GM10248 (cell line): ENCODE data around the gene SMYD3.

Source experiments
- CTCF ChIA-PET: fragments of 300-600 bp; sonication (Branson Sonifier 250); formaldehyde crosslinking; extraction: SDS; loops from one replicate; lab custom pipeline; 2021; ENCODE audit warnings: antibody characterized with exemption; lab: Yijun Ruan, JAX
- POLR2A ChIA-PET: fragments of 350-650 bp; sonication (Branson Sonifier 250); formaldehyde crosslinking; extraction: SDS; loops from one replicate; lab custom pipeline; 2020; ENCODE audit warnings: antibody characterized with exemption; lab: Yijun Ruan, JAX
- DNase-seq: peaks from one replicate; pipeline ENCODE4 v3.0.0; 2012; ENCODE audit errors: extremely low spot score
- TF ChIP-seq, protein P1 (sequence below): IDR thresholded peaks from 2 replicates; pipeline ENCODE4 v1.5.1; 2012; ENCODE audit warnings: mild to moderate bottlenecking, low read depth; ENCODE audit errors: extremely low read depth, missing control alignments, control extremely low read depth

The SMYD3 gene

GRCh38 chr1:245873883-245874671, 633.0 kb downstream of the SMYD3 start:
- POLR2A ChIA-PET, result no interaction called here
- CTCF ChIA-PET, result interaction anchor here (1.8 to 2.2 kb wide), 2 partner anchors 11 to 14 kb away, joined by 4 to 7 read pairs; no protein-coding TSS in a partner anchor
- DNase-seq, result no peak
- TF ChIP-seq, protein P1, sequence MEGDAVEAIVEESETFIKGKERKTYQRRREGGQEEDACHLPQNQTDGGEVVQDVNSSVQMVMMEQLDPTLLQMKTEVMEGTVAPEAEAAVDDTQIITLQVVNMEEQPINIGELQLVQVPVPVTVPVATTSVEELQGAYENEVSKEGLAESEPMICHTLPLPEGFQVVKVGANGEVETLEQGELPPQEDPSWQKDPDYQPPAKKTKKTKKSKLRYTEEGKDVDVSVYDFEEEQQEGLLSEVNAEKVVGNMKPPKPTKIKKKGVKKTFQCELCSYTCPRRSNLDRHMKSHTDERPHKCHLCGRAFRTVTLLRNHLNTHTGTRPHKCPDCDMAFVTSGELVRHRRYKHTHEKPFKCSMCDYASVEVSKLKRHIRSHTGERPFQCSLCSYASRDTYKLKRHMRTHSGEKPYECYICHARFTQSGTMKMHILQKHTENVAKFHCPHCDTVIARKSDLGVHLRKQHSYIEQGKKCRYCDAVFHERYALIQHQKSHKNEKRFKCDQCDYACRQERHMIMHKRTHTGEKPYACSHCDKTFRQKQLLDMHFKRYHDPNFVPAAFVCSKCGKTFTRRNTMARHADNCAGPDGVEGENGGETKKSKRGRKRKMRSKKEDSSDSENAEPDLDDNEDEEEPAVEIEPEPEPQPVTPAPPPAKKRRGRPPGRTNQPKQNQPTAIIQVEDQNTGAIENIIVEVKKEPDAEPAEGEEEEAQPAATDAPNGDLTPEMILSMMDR, result no peak

DNA sequence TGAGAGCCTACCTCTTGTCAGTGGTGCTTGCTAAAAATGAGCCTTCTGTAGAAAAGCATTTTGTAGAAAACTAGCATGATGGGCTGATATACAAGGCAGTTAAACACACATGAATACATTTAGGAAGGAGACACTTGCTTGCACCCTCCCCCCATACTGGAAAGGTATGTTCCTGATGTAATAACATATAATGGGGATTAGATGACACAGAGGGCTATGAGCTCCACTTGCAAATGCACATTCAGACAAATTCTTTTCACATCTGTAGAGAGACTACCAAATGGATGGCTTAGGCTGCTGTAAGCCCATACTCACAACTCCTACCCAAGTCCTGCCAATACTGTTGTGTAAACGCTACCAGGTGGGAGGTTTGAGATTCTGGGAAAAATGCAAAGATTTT, 634.0 kb downstream of the SMYD3 start:
- TF ChIP-seq, protein P1, result no peak
- POLR2A ChIA-PET, result no interaction called here
- CTCF ChIA-PET, result interaction anchor here (1.3 to 2.2 kb wide), 2 partner anchors 15 to 23 kb away, joined by 3 to 7 read pairs; no protein-coding TSS in a partner anchor
- DNase-seq, result no peak

DNA sequence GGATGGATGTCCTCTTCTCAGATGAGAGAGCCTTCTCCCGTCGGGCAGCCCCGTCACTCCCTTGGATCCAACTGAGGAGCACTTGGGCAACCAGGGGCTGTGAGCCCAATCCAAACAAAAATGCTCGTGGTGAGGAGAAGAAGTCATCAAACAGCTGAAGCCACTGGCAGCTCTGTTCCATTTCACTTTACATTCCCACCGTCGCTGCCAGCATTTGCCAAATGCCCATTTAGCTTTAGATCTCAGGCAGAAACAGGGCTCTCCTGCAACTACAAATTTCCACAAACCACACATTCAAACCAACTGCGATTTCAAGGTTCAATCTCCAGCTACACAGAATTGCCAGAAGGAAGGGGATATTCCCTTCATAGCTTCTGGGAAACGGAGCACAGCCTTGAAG, 634.6 kb downstream of the SMYD3 start:
- DNase-seq, result no peak
- TF ChIP-seq, protein P1, result no peak
- ChIA-PET POLR2A (no interaction called here), CTCF (interaction anchor here (1.3 to 2.2 kb wide), 2 partner anchors 16 to 23 kb away, joined by 3 to 7 read pairs; no protein-coding TSS in a partner anchor)

DNA sequence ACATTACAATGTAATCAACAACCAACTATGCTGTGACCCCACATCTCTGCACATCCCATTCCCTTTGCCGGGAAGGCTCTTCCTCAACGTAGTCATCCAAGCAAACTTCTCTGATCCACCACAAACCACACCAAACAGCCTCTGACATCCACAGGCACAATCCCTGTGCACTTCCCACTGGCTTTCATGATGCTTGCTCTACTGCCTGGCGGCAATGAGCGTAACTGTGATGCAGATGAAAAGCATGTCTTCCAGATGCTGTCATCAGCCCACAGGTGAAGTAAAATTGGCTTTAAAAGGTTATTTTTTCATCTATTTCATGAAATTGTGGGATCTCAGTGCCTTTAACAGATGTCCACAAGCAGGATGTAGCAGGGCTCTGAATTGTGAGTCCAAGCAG, 635.2 kb downstream of the SMYD3 start:
- POLR2A ChIA-PET, result no interaction called here
- no peak for DNase-seq

GRCh38 chr1:245871191-245871590, 635.9 kb downstream of the SMYD3 start:
- CTCF ChIA-PET, result interaction anchor here (0.8 kb wide), 1 partner anchor 7 kb away, joined by 4 read pairs; no protein-coding TSS in a partner anchor

More for the DNA sequence above, 635.2 kb downstream of the SMYD3 start:
- CTCF ChIA-PET, result interaction anchor here (2.2 kb wide), 1 partner anchor 17 kb away, joined by 7 read pairs; no protein-coding TSS in a partner anchor
- TF ChIP-seq, protein P1, result no peak

GRCh38 chr1:245870698-245871097, 636.4 kb downstream of the SMYD3 start:
- CTCF ChIA-PET, result interaction anchor here (0.8 kb wide), 1 partner anchor 8 kb away, joined by 4 read pairs; no protein-coding TSS in a partner anchor
- TF ChIP-seq, protein P1, result no peak
- POLR2A ChIA-PET, result no interaction called here
- no peak for DNase-seq

More at GRCh38 chr1:245871191-245871590, 635.9 kb downstream of the SMYD3 start:
- DNase-seq, result no peak
- POLR2A ChIA-PET, result no interaction called here
- TF ChIP-seq, protein P1, result no peak
